Left kidney (tissue), 2 donors: ENCODE data around the gene B3GNT8. TPM values are rescaled to one million over a fixed set of nuclear protein-coding genes. Genes with fewer than 3 reads are reported as not detected.
"Not testable (repeated sequence)": the region's sequence is repeated elsewhere in the genome, so short reads cannot be mapped to it uniquely, and the experiment has no call there.

Source experiments
- DNase-seq: peaks from one replicate; pipeline ENCODE4 v3.0.0-alpha.2; 2013
- polyA plus RNA-seq: library from polyadenylated mRNA; unstranded; fragments of 120-200 nt; gene quantifications from one replicate; pipeline ENCODE4 v1.2.1, GENCODE V29; 2013; ENCODE audit not compliant: insufficient read length

B3GNT8 gene
- polyA plus RNA-seq, 1 donor = 3.0 TPM

DNA sequence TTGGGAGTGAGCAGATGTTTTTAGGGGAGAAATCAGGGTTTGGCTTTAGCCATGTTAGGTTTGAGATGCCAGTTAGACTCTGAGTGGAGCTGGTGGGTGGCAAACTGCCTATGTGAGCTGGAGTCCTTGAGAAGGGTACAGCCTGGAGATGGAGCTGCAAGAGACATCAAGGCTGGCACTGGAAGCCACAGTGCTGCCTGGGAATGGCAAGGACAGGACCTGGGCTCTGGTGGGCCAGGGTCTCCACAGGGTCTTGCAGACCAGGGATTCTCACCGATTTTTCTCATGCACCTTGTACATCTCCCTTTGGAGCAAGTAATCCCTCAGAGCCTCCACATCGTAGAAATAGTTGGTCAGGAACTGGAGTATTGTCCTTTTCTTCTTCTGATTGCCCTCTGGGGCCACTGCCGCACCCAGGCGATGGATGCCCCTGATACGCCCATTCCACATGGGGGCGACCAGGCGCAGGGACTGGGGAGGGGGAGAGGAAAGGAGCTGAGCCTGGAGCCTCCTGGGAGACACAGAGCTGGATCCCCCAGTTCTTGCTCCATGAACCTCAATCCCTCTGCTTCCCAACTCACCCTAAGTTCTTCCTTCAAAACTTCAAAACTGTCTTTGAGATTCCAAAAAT is 10.9 kb upstream of the B3GNT8 start:
- DNase-seq = no peak

DNA sequence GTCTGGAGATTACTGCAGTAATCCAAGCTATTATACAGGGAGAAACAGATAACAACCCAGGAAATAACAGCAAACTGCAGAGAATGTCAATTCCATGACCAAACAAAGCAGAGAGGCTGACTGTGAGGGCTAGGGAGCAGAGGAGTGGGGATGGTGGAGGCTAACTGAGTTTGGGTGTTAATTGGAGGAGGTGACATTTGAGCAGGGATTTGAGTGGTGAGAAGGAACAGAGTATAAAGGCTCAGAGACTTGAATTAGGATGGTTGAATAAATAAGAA is 9.4 kb upstream of the B3GNT8 start:
- DNase-seq = no peak

- DNase-seq = no peak
These were observed 8.9 kb upstream of the B3GNT8 start for GRCh38 chr19:41435936-41436673.

DNA sequence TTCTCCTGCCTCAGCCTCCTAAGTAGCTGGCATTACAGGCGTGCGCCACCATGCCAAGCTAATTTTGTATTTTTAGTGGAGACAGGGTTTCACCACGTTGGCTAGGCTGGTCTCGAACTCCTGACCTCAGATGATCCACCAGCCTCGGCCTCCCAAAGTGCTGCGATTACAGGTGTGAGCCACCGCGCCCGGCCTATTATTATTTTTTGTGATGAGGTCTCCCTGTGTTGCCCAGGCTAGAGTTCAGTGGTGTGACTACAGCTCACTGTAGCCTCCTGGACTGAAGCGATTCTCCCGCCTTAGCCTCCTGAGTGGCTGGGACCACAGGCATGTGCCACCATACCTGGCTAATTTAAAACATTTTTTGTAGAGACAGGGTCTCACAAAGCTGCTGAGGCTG is 8.2 kb upstream of the B3GNT8 start:
- not testable (repeated sequence) for DNase-seq

DNA sequence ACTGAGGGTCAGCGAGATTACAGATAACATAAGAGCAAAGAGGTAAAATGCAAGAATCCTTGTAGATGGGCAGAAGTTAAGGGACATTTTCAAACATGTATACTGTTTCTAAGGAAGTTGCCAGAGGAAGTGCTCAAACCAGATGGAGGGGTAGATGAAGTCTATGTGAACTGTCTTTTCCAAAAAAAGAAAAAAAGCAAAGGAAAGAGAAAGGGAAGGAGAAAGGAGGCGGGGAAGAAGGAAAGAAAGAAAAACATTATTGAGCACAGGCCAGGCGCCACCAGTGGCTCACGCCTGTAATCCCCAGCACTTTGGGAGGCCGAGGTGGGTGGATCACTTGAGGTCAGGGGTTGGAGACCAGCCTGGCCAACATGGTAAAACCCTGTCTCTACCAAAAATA is 7.3 kb upstream of the B3GNT8 start:
- no peak for DNase-seq

- no peak for DNase-seq
These were observed 6.0 kb upstream of the B3GNT8 start for GRCh38 chr19:41433171-41433570.

- no peak for DNase-seq
These were observed 4.5 kb upstream of the B3GNT8 start for GRCh38 chr19:41431426-41432386.

GRCh38 chr19:41430922-41431321 is 3.7 kb upstream of the B3GNT8 start:
- no peak for DNase-seq

GRCh38 chr19:41428481-41428859 is 1.3 kb upstream of the B3GNT8 start:
- no peak for DNase-seq

DNA sequence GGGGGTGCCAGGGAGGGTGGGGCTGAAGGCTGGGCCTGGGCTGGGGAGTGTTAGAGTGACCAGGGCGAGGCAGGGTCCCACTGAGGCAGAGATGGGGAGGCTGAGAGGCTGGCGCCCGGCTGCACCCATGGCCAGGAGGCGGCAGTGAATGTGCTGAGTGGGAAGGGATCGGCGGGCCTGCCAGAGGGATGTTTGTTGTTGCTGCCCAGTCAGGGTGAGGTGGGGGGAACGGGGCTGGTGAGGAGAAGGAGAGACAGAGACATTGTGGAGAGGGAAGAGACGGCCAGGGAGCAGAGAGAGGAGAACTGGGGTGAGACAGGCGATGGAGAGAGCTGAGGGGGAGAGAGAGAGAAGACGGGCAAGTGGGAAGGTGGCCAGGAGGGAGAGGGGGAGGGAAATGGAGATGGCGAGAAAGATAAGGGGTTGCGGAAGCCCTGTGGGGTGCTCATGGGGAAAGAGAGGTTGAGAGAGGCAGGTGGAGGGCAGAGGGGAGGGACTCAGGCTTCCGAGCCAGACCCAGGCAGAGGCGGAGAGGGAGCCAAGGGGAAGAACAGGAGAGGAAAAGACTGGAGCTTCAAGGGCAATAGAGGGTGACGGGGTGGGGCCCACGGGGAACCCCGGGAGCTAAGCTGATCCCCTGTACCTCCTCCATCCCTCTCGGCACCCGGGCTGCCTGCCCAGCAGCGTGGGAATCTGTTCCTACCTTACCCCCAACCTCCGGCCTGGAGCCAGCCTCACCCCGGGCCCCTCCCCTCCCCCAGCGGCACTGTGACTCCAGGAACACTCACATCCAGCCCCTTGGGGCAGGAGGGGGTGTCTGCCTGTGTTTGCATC is 690 bp upstream of the B3GNT8 start:
- peak; percentile 6 for DNase-seq

DNA sequence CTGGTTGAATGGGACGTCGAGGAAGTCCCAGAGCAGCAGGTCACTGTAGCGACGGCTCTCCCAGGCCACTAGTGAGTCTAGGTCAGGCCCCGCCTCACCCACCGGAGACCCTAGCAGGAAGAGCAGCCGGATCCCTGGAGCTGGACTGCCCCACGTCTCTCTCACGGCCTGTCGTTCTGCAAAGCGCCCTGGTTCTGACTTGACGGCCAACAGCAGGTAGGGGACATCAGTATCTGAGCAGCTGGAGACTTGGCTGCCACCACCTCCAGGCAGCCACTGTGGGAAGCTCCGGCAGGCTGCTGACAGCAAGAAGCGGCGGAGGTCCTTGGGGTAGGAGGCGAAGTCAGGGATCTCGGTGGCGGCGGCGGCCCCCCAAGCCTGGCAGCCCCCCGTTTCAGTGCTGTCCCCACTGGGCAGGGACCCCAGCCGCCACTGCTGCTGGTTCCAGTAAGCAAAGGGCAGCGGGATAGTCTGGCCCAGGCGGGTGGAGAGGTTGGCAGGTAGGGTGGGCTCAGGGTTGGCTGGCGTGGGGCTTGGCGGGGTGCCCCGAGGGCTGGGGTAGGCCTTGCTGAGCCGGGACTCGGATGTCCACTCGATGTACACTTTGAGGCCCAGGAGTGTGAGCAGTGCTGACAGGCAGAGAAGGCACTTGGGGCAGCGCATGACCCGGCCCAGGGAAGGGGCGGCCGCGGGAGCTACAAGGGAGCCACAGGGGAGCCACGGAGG is 895 bp downstream of the B3GNT8 start:
- no peak for DNase-seq

DNA sequence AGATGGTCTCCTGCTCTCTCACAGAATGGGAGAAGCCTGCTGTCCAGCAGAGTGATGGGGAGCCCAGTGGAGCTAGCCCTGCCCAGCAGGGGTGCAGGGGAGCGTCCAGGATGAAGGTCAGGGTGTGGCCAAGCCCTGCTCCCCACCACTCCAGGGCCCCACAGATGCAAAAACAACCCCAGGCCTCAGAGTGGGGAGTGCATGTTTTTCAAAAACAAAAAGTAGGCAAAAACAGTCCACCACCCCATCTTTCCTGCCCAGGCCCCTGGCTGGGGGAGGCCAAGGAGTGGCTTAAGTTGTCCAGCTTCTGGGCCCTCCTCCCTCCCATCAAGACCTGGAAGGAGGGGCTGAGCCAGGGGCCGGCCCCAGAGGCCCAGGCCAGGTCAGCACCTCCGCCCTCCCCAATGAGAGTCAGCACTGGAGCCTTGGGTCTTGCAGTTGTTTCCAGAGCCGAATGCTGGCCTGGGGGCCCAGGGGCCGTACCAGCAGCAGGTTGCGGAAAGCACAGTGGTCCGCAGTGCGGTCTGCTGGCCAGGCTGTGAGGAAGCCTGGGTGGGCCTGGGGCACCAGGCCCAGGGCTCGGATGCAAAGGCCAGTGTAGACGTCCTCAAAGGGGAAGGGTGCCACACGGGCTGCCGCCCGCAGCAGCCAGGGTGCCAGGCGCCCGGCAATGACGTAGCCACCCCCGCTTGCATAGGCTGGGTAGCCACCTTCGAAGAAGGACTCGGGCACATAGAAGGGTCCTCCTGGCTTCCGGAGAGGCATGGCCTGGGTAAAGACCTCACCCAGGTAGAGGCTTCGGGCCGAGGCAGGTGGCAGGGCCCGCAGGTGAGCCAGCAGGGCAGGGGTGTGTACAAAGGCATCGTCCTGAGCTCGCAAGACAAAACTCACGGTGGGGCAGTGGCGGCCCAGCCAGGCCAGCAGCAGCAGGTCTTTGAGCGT is 1.7 kb downstream of the B3GNT8 start:
- DNase-seq = no peak

DNA sequence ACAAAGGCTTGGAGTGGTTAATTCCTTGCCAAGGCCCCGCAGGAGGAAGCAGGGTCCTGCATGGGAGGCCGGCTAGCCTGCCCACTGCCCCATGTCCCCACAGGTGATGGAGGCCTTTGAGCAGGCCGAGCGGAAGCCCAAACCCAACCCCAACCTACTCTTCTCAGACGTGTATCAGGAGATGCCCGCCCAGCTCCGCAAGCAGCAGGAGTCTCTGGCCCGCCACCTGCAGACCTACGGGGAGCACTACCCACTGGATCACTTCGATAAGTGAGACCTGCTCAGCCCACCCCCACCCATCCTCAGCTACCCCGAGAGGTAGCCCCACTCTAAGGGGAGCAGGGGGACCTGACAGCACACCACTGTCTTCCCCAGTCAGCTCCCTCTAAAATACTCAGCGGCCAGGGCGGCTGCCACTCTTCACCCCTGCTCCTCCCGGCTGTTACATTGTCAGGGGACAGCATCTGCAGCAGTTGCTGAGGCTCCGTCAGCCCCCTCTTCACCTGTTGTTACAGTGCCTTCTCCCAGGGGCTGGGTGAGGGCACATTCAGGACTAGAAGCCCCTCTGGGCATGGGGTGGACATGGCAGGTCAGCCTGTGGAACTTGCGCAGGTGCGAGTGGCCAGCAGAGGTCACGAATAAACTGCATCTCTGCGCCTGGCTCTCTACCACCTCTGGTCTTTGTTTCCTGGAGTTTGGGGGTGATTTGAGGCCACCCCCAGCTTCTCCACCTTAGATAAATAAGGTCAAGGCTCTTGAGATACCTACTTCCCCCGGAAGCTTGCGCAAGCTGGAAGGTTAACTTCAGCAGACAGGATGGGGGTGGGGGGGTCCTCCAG is 2.6 kb downstream of the B3GNT8 start:
- no peak for DNase-seq

DNA sequence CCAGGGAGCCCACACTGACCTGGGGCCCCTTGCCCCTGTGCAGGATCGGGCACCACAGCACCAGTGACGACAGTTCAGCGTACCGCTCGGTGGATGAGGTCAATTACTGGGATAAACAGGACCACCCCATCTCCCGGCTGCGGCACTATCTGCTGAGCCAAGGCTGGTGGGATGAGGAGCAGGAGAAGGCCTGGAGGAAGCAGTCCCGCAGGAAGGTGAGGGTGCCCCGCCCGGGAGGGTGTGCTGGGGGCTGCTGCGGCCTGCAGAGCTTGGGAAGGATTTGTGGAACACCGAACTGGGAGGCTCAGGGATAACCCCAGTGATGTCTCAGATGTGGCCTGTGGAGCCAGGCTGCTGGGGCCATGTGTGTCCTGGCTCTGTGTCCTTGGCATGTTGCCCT is 4.2 kb downstream of the B3GNT8 start:
- no peak for DNase-seq

GRCh38 chr19:41422456-41422855 is 4.7 kb downstream of the B3GNT8 start:
- no peak for DNase-seq

GRCh38 chr19:41421973-41422372 is 5.2 kb downstream of the B3GNT8 start:
- DNase-seq = no peak

- no peak for DNase-seq
These were observed 5.9 kb downstream of the B3GNT8 start for GRCh38 chr19:41421314-41421713.

- no peak for DNase-seq
These were observed 6.9 kb downstream of the B3GNT8 start for GRCh38 chr19:41420101-41420880.
